ENCODE results near the gene CAMSAP1.

The CAMSAP1 gene

GRCh38 chr9:135760465-135760864, 146.9 kb downstream of the CAMSAP1 start:
- TF ChIP-seq EGR1 (IDR thresholded peaks at IDR 0.05) (no peak), ZBTB7A (IDR thresholded peaks at IDR 0.05; ENCODE audit: low read depth) (no peak), TEAD4 (IDR thresholded peaks at IDR 0.05) (no peak), REST (IDR thresholded peaks at IDR 0.05; ENCODE audit: low read depth) (no peak), MAX (IDR thresholded peaks at IDR 0.05) (no peak), USF1 (IDR thresholded peaks at IDR 0.05) (no peak), EP300 (IDR thresholded peaks at IDR 0.05; ENCODE audit: borderline replicate concordance) (no peak), NFIC (IDR thresholded peaks at IDR 0.05) (no peak), TAF1 (IDR thresholded peaks at IDR 0.05; ENCODE audit: low read depth) (no peak), FOXM1 (IDR thresholded peaks at IDR 0.05; ENCODE audit: borderline replicate concordance, low read depth) (no peak), YY1 (IDR thresholded peaks at IDR 0.05; ENCODE audit: low read depth) (no peak), CEBPB (IDR thresholded peaks at IDR 0.05) (no peak), TCF12 (IDR thresholded peaks at IDR 0.05; ENCODE audit: low read depth) (no peak), RAD21 (IDR thresholded peaks at IDR 0.05; ENCODE audit: low read depth) (no peak), CREB1 (IDR thresholded peaks at IDR 0.05; ENCODE audit: low read depth) (no peak)

- TF ChIP-seq CREB1 (IDR thresholded peaks at IDR 0.05; ENCODE audit: low read depth) (no peak), MAX (IDR thresholded peaks at IDR 0.05) (no peak), ZBTB7A (IDR thresholded peaks at IDR 0.05; ENCODE audit: low read depth) (no peak), USF1 (IDR thresholded peaks at IDR 0.05) (no peak), EGR1 (IDR thresholded peaks at IDR 0.05) (no peak), TEAD4 (IDR thresholded peaks at IDR 0.05) (no peak), TCF12 (IDR thresholded peaks at IDR 0.05; ENCODE audit: low read depth) (no peak), YY1 (IDR thresholded peaks at IDR 0.05; ENCODE audit: low read depth) (no peak)
Measured at GRCh38 chr9:135759676-135760300, 147.6 kb downstream of the CAMSAP1 start.

- no peak for TF ChIP-seq CEBPB (IDR thresholded peaks at IDR 0.05)
- no peak for TF ChIP-seq REST (IDR thresholded peaks at IDR 0.05; ENCODE audit: low read depth)
- TF ChIP-seq EP300 (IDR thresholded peaks at IDR 0.05; ENCODE audit: borderline replicate concordance), result no peak
- no peak for TF ChIP-seq FOXM1 (IDR thresholded peaks at IDR 0.05; ENCODE audit: borderline replicate concordance, low read depth)
- no peak for TF ChIP-seq ZBTB7A (IDR thresholded peaks at IDR 0.05; ENCODE audit: low read depth)
- TF ChIP-seq CREB1 (IDR thresholded peaks at IDR 0.05; ENCODE audit: low read depth), result no peak
- no peak for TF ChIP-seq MAX (IDR thresholded peaks at IDR 0.05)
- TF ChIP-seq NFIC (IDR thresholded peaks at IDR 0.05), result no peak
- TF ChIP-seq RAD21 (IDR thresholded peaks at IDR 0.05; ENCODE audit: low read depth), result no peak
- no peak for TF ChIP-seq EGR1 (IDR thresholded peaks at IDR 0.05)
- no peak for TF ChIP-seq USF1 (IDR thresholded peaks at IDR 0.05)
- TF ChIP-seq YY1 (IDR thresholded peaks at IDR 0.05; ENCODE audit: low read depth), result no peak
Measured at GRCh38 chr9:135758870-135759269, 148.5 kb downstream of the CAMSAP1 start.
